Skin epidermis (tissue), 12 donors: ENCODE data around the gene ATP2C2.
"Not testable (repeated sequence)": the region's sequence is repeated elsewhere in the genome, so short reads cannot be mapped to it uniquely, and the experiment has no call there.

Experiments
- H3K27ac ChIP-seq, 21 experiments: fragments of 200-600 bp; sonication (generic) in 11 of 21; one replicate each; pipeline ENCODE4 v1.5.0; 2020; ENCODE audit warnings: mild to moderate bottlenecking in 3 of 21, inconsistent platforms in 2 of 21, moderate library complexity in 2 of 21
- H3K4me3 ChIP-seq, 7 experiments: fragments of 200-600 bp; sonication (generic) in 2 of 7; one replicate each; pipeline ENCODE4 v1.5.0; 2020; ENCODE audit warnings: inconsistent platforms in 2 of 7, mild to moderate bottlenecking in 2 of 7, moderate library complexity in 1 of 7

Gene ATP2C2

GRCh38 chr16:84442416-84443145, 74.2 kb downstream of the ATP2C2 start:
- H3K27ac ChIP-seq, result no peak overlapping the region
- no peak overlapping the region for H3K4me3 ChIP-seq

GRCh38 chr16:84443166-84443802, 74.9 kb downstream of the ATP2C2 start:
- Histone ChIP-seq H3K27ac (no peak overlapping the region), H3K4me3 (no peak overlapping the region)

- Histone ChIP-seq H3K4me3 (no peak overlapping the region), H3K27ac (no peak overlapping the region)
Observed at GRCh38 chr16:84444476-84444875, 76.1 kb downstream of the ATP2C2 start.

- H3K4me3 ChIP-seq, result no peak overlapping the region
Observed at GRCh38 chr16:84446084-84446483, 77.7 kb downstream of the ATP2C2 start.

GRCh38 chr16:84446596-84447392, 78.5 kb downstream of the ATP2C2 start:
- Histone ChIP-seq H3K27ac (no peak overlapping the region), H3K4me3 (no peak overlapping the region)

More at GRCh38 chr16:84446084-84446483, 77.7 kb downstream of the ATP2C2 start:
- H3K27ac ChIP-seq, result no peak overlapping the region

- Histone ChIP-seq H3K27ac (no peak overlapping the region), H3K4me3 (no peak overlapping the region)
Observed at GRCh38 chr16:84448444-84448843, 80.1 kb downstream of the ATP2C2 start.

- no peak overlapping the region for H3K27ac ChIP-seq
Observed at GRCh38 chr16:84449156-84450140, 81.1 kb downstream of the ATP2C2 start.

GRCh38 chr16:84450176-84450865, 82.0 kb downstream of the ATP2C2 start:
- H3K27ac ChIP-seq, result no peak overlapping the region
- H3K4me3 ChIP-seq, result no peak overlapping the region

More at GRCh38 chr16:84449156-84450140, 81.1 kb downstream of the ATP2C2 start:
- H3K4me3 ChIP-seq, result no peak overlapping the region

GRCh38 chr16:84451010-84451676, 82.8 kb downstream of the ATP2C2 start:
- H3K4me3 ChIP-seq, result not testable (repeated sequence)

GRCh38 chr16:84451781-84452180, 83.4 kb downstream of the ATP2C2 start:
- no peak overlapping the region for H3K4me3 ChIP-seq
- no peak overlapping the region for H3K27ac ChIP-seq

More at GRCh38 chr16:84451010-84451676, 82.8 kb downstream of the ATP2C2 start:
- not testable (repeated sequence) for H3K27ac ChIP-seq

- Histone ChIP-seq H3K27ac (no peak overlapping the region), H3K4me3 (no peak overlapping the region)
Observed at GRCh38 chr16:84453061-84453752, 84.9 kb downstream of the ATP2C2 start.

- H3K27ac ChIP-seq, result no peak overlapping the region
Observed at GRCh38 chr16:84454611-84455010, 86.3 kb downstream of the ATP2C2 start.

GRCh38 chr16:84455031-84455430, 86.7 kb downstream of the ATP2C2 start:
- Histone ChIP-seq H3K4me3 (no peak overlapping the region), H3K27ac (no peak overlapping the region)

More at GRCh38 chr16:84454611-84455010, 86.3 kb downstream of the ATP2C2 start:
- H3K4me3 ChIP-seq, result no peak overlapping the region

- H3K27ac ChIP-seq, result no peak overlapping the region
- H3K4me3 ChIP-seq, result no peak overlapping the region
Observed at GRCh38 chr16:84458606-84459532, 90.5 kb downstream of the ATP2C2 start.

GRCh38 chr16:84459533-84459894, 91.2 kb downstream of the ATP2C2 start:
- no peak overlapping the region for H3K4me3 ChIP-seq
- no peak overlapping the region for H3K27ac ChIP-seq

GRCh38 chr16:84459941-84460405, 91.6 kb downstream of the ATP2C2 start:
- Histone ChIP-seq H3K4me3 (no peak overlapping the region), H3K27ac (no peak overlapping the region)
